Fibroblast of lung (primary cell): Measurements from ENCODE around the gene FASTK.

ENCODE experiments used
- CTCF ChIP-seq, 2 donors: IDR thresholded peaks in 1 of 2; conservative IDR thresholded peaks in 1 of 2; 1 replicate in 1 of 2; 2 replicates in 1 of 2; pipeline ENCODE4 v1.5.1; 2011 to 2012; ENCODE audit warnings: low read length in 2 of 2, control low read depth in 1 of 2, inconsistent platforms in 1 of 2, low read depth in 1 of 2, mild to moderate bottlenecking in 1 of 2
- EZH2 ChIP-seq: IDR thresholded peaks from 2 replicates; pipeline ENCODE4 v1.5.1; 2012; ENCODE audit warnings: low read length, control low read depth, mild to moderate bottlenecking; ENCODE audit errors: missing control alignments

- no peak for TF ChIP-seq CTCF (conservative IDR thresholded peaks at IDR 0.05 in 1 of 2, IDR thresholded peaks at IDR 0.05 in 1 of 2; ENCODE audit: low read depth in 1 of 2, low read length in 2 of 2)
- no peak for TF ChIP-seq EZH2
Measured at GRCh38 chr7:151061213-151062110, 19.1 kb downstream of the FASTK start.
